Activated effector memory CD4-positive, alpha-beta T cell treated with Interleukin-2 at 50 U/mL for 16 hours (primary cell): ENCODE measurements around the gene DDX17.

ENCODE experiments used
- DNase-seq: peaks from one replicate; pipeline ENCODE4 v3.0.0-alpha.2; 2020

DDX17 gene

GRCh38 chr22:38464992-38465672, 41.0 kb downstream of the DDX17 start:
- no peak for DNase-seq

DNA sequence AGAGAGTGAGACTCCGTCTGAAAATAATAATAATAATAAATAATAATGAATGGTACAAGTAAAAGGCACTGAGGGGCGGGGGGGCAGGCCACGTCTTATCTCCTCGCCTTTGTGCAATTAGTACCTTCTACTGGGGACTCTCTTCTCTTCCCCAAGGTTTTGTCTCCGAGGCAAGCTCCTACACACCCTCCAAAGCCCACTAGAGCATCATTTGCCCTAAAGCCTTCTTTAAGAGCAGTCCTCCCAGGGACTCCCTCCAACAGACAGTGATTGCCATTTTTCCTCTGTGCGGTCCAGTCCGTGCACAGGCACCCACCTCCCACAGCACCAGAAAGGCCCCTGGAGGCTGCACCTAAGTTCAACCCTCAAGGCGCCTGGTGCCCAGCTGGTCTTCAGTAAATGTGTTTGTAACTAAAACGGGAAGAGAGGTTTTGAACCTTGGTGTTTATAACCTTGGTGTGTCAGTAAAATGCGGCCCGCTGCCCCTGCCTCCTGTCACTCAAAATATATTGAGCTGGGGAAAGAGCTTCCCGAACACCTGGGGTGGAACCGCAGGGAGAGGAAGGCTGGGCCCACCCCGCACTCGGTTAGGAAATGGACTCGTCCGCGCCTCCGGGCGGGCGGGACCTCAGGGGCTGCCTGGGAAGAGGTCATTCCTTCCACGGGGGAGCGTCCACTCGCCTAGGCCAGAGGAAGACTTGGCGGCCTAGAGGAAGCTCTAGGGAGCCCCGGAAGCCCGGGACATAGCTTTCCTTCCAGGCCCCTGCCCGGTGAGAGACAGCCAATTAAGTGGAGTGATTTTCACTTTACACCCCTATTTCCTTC, 42.9 kb downstream of the DDX17 start:
- no peak for DNase-seq

- peak; percentile 10 for DNase-seq
Observed at GRCh38 chr22:38461414-38462081, 44.6 kb downstream of the DDX17 start.

DNA sequence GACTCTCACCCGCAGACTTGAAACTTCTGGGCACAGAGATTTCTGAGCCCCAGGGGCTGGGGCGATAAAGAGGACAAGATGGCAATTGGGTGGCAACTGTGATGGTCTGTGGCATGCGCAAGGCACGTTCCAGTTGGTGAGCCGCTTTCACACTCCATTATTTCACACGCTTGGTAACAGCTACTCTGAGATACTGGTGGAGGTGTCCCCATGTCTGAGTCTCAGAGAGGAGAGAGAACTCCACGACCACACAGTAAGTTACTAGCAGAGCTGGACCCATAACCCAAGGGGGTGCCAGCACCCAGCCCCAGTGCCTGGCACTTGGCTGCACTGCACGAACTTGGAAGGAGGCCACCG, 45.1 kb downstream of the DDX17 start:
- DNase-seq = no peak

DNA sequence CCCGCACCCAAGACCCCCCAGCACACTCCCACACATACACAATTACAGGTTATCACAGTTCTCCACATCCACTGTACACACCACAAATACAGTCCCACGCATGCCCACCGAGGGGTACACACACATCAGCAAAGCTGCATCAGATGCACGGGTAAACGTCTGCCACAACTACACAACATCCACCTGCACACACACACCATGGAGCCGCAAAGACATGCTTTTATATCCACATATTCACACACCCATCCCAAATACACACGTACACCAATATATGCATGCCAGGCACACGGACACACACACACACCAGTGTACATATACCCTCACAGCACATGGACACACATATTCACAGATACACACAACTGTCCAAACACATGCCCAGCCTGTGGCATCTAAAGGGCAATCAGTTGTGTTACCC, 45.7 kb downstream of the DDX17 start:
- DNase-seq = no peak

- DNase-seq = no peak
Observed at GRCh38 chr22:38456841-38457699, 49.0 kb downstream of the DDX17 start.

- no peak for DNase-seq
Observed at GRCh38 chr22:38456272-38456835, 49.8 kb downstream of the DDX17 start.

DNA sequence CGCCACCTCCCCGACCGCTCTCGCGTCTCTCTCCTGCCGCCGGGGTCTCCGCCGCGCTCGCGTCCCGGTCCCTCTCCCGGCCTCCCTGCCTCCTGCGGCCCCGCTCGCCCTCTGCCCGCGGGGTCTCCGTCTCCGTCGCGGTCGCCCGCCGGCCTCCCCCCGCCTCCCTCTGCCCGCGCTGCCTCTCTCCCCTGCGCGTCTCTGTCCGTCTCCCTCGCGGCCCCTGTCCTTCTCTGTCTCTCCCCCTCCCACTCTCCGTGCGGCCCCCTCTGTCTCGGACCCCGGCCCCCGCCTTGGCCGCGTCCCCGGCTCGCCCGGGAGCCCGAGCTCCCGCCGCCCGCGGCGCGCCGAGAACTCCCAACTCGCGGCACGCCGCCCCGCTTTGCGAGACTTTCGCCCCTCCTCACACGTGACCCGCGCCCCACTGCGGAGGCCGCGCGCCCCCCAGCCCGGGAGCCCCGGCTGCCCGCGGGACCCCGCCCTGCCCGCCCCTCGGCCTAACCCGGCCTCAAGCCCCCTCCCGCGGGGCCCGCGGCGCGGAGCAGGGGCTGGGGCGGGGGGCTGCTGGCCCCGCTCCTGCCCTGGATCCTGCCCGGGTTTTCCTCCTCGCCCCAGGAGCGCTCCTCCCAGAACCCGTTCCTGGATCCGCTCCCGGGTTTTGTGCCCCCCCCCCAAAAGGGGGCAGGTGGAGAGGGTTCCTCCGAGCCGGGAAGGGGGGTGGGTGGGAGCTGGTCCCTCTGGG, 50.4 kb downstream of the DDX17 start:
- no peak for DNase-seq

GRCh38 chr22:38455076-38455529, 51.0 kb downstream of the DDX17 start, which contains the start of gene KCNJ4:
Gene KCNJ4 (minus strand): TSS chr22:38455199. CDS start chr22:38428132, 27,067 bp downstream.
- DNase-seq = no peak

DNA sequence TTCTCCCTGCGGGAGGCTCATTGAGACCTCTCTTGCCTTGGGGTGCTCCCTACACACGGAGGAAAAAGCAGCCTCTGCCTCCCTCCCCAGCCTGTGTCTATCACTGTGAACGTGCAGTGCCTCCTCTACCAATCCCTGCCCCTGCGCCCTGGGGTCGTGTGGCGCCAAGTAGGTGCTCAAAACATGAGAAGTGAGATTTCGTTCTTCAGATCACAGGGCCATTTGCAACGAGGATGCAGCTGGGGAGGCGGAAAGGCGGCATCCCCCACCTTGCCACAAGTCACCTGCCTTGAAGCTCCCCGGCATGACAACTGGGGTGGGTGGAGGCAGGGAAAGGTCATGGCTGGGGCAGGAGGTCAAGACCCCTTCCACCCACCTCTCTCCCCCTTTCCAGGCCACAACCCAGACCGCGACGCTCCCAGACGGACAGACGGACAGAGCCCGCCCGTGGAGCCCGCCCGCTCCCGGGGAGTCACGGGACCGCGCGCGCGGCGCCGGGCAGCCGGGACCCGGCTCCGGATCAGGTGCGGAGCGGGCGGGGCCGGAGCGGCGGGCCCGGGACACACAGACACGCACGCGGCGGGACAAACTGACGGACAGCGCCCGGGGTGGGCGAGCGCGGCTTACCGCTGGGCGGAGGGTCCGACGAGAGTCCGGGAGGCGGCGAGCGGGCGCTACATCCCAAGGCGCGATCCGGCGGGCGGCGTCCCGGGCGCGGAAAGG, 51.6 kb downstream of the DDX17 start:
- no peak for DNase-seq

DNA sequence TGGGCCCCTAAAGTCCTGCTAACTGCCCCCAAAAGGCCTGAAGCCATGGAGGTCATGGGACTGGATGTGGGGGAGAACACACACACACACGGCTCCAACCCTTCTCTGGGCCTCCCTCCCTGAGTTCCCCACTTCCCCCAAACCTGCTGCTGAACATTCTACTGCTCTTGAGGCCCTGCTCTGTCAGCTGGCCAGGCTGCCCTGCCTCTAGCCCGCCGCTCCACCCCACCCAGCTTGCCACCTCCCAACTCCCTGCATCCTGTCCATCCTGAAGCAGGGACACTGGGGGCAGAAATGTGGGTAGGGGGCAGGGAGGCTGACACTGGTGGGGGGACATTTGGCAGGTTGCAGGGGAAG, 52.1 kb downstream of the DDX17 start:
- no peak for DNase-seq

DNA sequence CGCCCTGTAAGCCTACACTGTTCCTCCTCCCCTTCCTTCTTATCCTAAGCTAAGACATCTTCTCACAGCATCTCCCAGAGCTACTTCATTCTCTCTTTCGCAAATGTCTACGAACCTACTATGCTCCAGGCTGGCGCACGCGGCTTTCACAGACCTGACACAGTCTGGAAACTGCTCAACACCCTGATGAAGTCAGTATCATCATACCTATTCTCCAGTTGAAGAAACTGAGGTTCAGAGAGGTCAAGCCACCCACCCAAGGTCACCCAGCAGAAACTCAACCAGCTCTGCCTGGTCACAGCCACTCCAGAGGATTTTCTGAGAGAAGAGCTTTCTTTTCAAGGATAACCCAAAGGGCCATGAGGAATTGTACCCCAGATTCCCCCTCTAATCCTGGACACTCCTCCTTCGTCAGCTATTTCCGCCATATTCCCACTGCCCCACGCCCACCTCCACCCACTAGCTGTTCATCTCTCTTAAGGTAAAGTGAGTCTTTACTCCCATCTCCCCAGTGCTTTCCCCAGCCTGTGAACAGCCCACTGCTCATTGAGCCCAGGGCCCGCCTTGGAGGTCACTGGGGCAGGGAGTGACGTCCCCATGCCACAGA, 52.9 kb downstream of the DDX17 start:
- DNase-seq = no peak

DNA sequence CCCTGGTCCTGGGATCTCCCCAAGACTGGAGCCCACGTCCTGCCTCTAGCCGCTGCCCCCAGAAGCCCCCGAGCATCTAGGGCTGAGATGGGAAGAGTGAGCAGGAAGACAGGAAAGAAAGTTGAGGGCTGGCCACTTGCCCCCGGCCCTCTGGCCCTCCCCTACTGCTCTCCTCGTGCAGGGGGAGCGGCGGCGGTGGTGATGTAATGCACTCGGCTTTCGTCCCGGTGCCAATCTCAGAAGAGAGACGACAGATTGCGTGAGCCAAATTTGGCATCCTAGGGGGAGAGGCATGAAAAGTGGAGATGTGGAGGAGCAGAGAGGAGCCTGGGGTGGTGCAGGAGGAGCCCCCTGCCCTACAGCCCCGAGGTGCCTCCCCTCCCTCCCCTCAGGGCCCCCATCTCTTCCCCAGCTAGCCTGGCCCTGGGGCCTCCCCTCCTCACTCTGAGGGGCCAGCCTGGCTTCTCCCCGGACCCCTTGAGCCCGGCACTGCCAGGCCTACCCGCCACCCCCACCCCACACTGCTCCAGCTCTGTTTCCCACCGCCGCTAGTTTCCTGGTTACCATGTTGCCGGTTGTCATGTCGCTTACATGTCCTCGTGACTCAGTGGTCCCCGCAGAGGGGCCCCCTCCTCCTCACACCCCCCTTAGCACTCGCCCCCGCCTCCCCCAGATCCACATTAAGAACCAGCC, 53.6 kb downstream of the DDX17 start:
- no peak for DNase-seq

- no peak for DNase-seq
Observed at GRCh38 chr22:38451864-38452263, 54.2 kb downstream of the DDX17 start.

- no peak for DNase-seq
Observed at GRCh38 chr22:38451404-38451803, 54.7 kb downstream of the DDX17 start.

- no peak for DNase-seq
Observed at GRCh38 chr22:38450234-38450797, 55.8 kb downstream of the DDX17 start.

GRCh38 chr22:38449776-38450175, 56.3 kb downstream of the DDX17 start:
- DNase-seq = no peak

- no peak for DNase-seq
Observed at GRCh38 chr22:38448945-38449745, 57.0 kb downstream of the DDX17 start.
